HCT116 (cell line): ENCODE data around the gene AMN. TPM values are rescaled to one million over a fixed set of nuclear protein-coding genes. Genes with fewer than 3 reads are reported as not detected.

Experiments
- ATAC-seq: fragments of 200-7000 bp; cut with Tn5 transposase; 2 replicates; pipeline ENCODE4 v1.9.1; 2020; ENCODE audit warnings: mild to moderate bottlenecking, moderate library complexity
- BruUV-seq: library from RNA; stranded (reverse); fragments of 400-500 nt; replicated peaks from 2 replicates; lab custom pipeline; 2021; lab: Mats Ljungman, UMichigan
- CTCF ChIA-PET: fragments of 300-600 bp; sonication (Branson Sonifier 250); formaldehyde crosslinking; loops from one replicate; lab custom pipeline; 2021; ENCODE audit warnings: antibody characterized with exemption; lab: Charles Lee
- POLR2A ChIA-PET: fragments of 300-600, 350-600 bp; sonication (Branson Sonifier 250); formaldehyde crosslinking; loops from one replicate; lab custom pipeline; 2021; ENCODE audit warnings: antibody characterized with exemption; lab: Charles Lee
- RAD21 ChIA-PET, 2 experiments: fragments of 300-600 bp; sonication (Branson Sonifier 250); formaldehyde crosslinking; loops; one replicate each; lab custom pipeline; 2023; ENCODE audit warnings: low total read pairs in 2 of 2; ENCODE audit not compliant: uncharacterized antibody in 2 of 2, unreplicated experiment in 2 of 2, low non-redundant PET in 1 of 2; lab: Charles Lee
- DNase-seq: peaks from one replicate; pipeline ENCODE4 v3.0.0-alpha.2; 2010; ENCODE audit warnings: low read depth, low spot score
- H2AFZ ChIP-seq: fragments of 200-600 bp; shearing (Covaris generic), sonication (generic); 2 replicates; pipeline ENCODE4 v1.6.1; 2017; ENCODE audit warnings: low read depth, mixed run types, mixed read lengths, antibody characterized with exemption, low read length; ENCODE audit not compliant: poor library complexity, severe bottlenecking
- H3K27ac ChIP-seq: 2 replicates; pipeline ENCODE4 v1.5.1; 2012; ENCODE audit warnings: low read depth, low read length
- H3K27me3 ChIP-seq: fragments of 200-600 bp; sonication (generic); 2 replicates; pipeline ENCODE4 v1.6.1; 2016; ENCODE audit warnings: mixed run types, low read length, mixed read lengths; ENCODE audit not compliant: insufficient read depth
- H3K36me3 ChIP-seq, 2 experiments: fragments of 200-500 bp in 1 of 2; fragments of 200-600 bp in 1 of 2; sonication (Bioruptor generic) in 1 of 2; sonication (generic) in 1 of 2; 2 replicates each; pipeline versions ENCODE4 v1.5.1 to v1.6.1; 2014 to 2016; ENCODE audit warnings: low read length in 2 of 2, inconsistent platforms in 1 of 2, mixed read lengths in 1 of 2, mixed run types in 1 of 2; ENCODE audit not compliant: insufficient read depth in 2 of 2, control insufficient read depth in 1 of 2
- H3K4me1 ChIP-seq, 2 experiments: fragments of 200-600 bp in 1 of 2; sonication (generic) in 1 of 2; 2 replicates each; pipeline versions ENCODE4 v1.5.1 to v1.6.1; 2012 to 2017; ENCODE audit warnings: low read length in 2 of 2, inconsistent platforms in 1 of 2, mild to moderate bottlenecking in 1 of 2, mixed read lengths in 1 of 2, mixed run types in 1 of 2, moderate library complexity in 1 of 2; ENCODE audit not compliant: insufficient read depth in 2 of 2, control insufficient read depth in 1 of 2
- H3K4me2 ChIP-seq: fragments of 200-600 bp; sonication (generic); 2 replicates; pipeline ENCODE4 v1.6.1; 2017; ENCODE audit warnings: mixed run types, low read length, mixed read lengths
- H3K4me3 ChIP-seq, 2 experiments: fragments of 200-600 bp in 1 of 2; sonication (generic) in 1 of 2; replicated peaks in 1 of 2; 2 replicates each; pipeline ENCODE4 v1.5.1; 2011 to 2016; ENCODE audit warnings: low read length in 2 of 2, control low read depth in 1 of 2, low read depth in 1 of 2, mild to moderate bottlenecking in 1 of 2, mixed read lengths in 1 of 2, mixed run types in 1 of 2
- H3K79me2 ChIP-seq: fragments of 200-600 bp; sonication (generic); 2 replicates; pipeline ENCODE4 v1.6.1; 2017; ENCODE audit warnings: mild to moderate bottlenecking, mixed run types, low read length, moderate library complexity, mixed read lengths; ENCODE audit not compliant: insufficient read depth
- H3K9ac ChIP-seq: fragments of 200-600 bp; sonication (generic); 2 replicates; pipeline ENCODE4 v1.6.1; 2016; ENCODE audit warnings: low read length, mixed read lengths
- H3K9me2 ChIP-seq: fragments of 200-600 bp; sonication (generic), shearing (Covaris generic); 2 replicates; pipeline ENCODE4 v1.6.1; 2017; ENCODE audit warnings: mixed run types, mild to moderate bottlenecking, moderate library complexity; ENCODE audit not compliant: insufficient read depth
- H3K9me3 ChIP-seq, 2 experiments: fragments of 200-500 bp in 1 of 2; fragments of 200-600 bp in 1 of 2; sonication (Bioruptor generic) in 1 of 2; sonication (generic) in 1 of 2; 2 replicates each; pipeline ENCODE4 v1.6.1; 2014 to 2017; ENCODE audit warnings: low read length in 2 of 2, mixed read lengths in 2 of 2, inconsistent platforms in 1 of 2, low read depth in 1 of 2, mild to moderate bottlenecking in 1 of 2, mixed run types in 1 of 2, moderate library complexity in 1 of 2; ENCODE audit not compliant: control insufficient read depth in 1 of 2, insufficient read depth in 1 of 2
- H4K20me1 ChIP-seq: fragments of 200-600 bp; sonication (generic), shearing (Covaris generic); 2 replicates; pipeline ENCODE4 v1.6.1; 2017; ENCODE audit warnings: mixed run types, mild to moderate bottlenecking, moderate library complexity; ENCODE audit not compliant: insufficient read depth
- ATF3 ChIP-seq: IDR thresholded peaks from 2 replicates; pipeline ENCODE4 v1.6.1; 2012
- CTCF ChIP-seq, 3 experiments: fragments of 200-600 bp in 1 of 3; sonication (generic) in 1 of 3; IDR thresholded peaks in 2 of 3; conservative IDR thresholded peaks in 1 of 3; 2 replicates each; pipeline ENCODE4 v1.5.1; 2012 to 2017; ENCODE audit warnings: low read depth in 2 of 3, low read length in 2 of 3, antibody characterized with exemption in 1 of 3, borderline replicate concordance in 1 of 3, control low read depth in 1 of 3, mild to moderate bottlenecking in 1 of 3, mixed read lengths in 1 of 3, mixed run types in 1 of 3, moderate library complexity in 1 of 3; ENCODE audit not compliant: insufficient read depth in 1 of 3
- EGR1 ChIP-seq: IDR thresholded peaks from 2 replicates; pipeline ENCODE4 v1.6.1; 2012; ENCODE audit warnings: low read depth
- ELF1 ChIP-seq: IDR thresholded peaks from 2 replicates; pipeline ENCODE4 v1.6.1; 2012; ENCODE audit warnings: low read depth, borderline replicate concordance
- EZH2 ChIP-seq: fragments of 200-600 bp; sonication (generic); IDR thresholded peaks from 2 replicates; pipeline ENCODE4 v1.6.1; 2017; ENCODE audit warnings: antibody characterized with exemption, mixed run types
- JUND ChIP-seq: IDR thresholded peaks from 2 replicates; pipeline ENCODE4 v1.6.1; 2012
- MAX ChIP-seq: IDR thresholded peaks from 2 replicates; pipeline ENCODE4 v1.6.1; 2012
- POLR2A ChIP-seq: IDR thresholded peaks from 2 replicates; pipeline ENCODE4 v1.7.0; 2011; ENCODE audit warnings: borderline replicate concordance; ENCODE audit not compliant: insufficient read depth, insufficient read length; ENCODE audit errors: extremely low read depth
- POLR2AphosphoS5 ChIP-seq: IDR thresholded peaks from 2 replicates; pipeline ENCODE4 v1.6.1; 2011; ENCODE audit warnings: mild to moderate bottlenecking, low read depth, low read length, moderate library complexity
- REST ChIP-seq: IDR thresholded peaks from 2 replicates; pipeline ENCODE4 v1.6.1; 2012; ENCODE audit warnings: low read depth
- SRF ChIP-seq: IDR thresholded peaks from 2 replicates; pipeline ENCODE4 v1.6.1; 2012; ENCODE audit warnings: low read depth
- YY1 ChIP-seq: IDR thresholded peaks from 2 replicates; pipeline ENCODE4 v1.6.1; 2011; ENCODE audit warnings: low read length, low read depth, moderate library complexity, mild to moderate bottlenecking; ENCODE audit not compliant: insufficient replicate concordance; ENCODE audit errors: extremely low read depth
- ZBTB33 ChIP-seq: IDR thresholded peaks from 2 replicates; pipeline ENCODE4 v1.6.1; 2011; ENCODE audit warnings: mild to moderate bottlenecking, low read length, moderate library complexity; ENCODE audit not compliant: insufficient replicate concordance; ENCODE audit errors: extremely low read depth
- intact Hi-C: fragments of 100-400 bp; cut with micrococcal nuclease; formaldehyde crosslinking; loops from 2 replicates; pipeline ENCODE4 v1.10.0; 2022
- total RNA-seq: library from RNA; stranded (reverse); gene quantifications from one replicate; pipeline ENCODE4 v1.2.1, GENCODE V29; 2021; ENCODE audit not compliant: unreplicated experiment

Gene AMN
- total RNA-seq, 1 experiment from 2014 or later, result 5.7 TPM

- peaks cover 21 to 28% of the 10 kb centered on the region in 2 experiments for H3K36me3 ChIP-seq
- ChIA-PET POLR2A (no interaction called here), RAD21 (no interaction called here), CTCF (no interaction called here)
- no peak for ATAC-seq
- no peak overlapping the region for H3K4me2 ChIP-seq
- TF ChIP-seq YY1, result no peak
- TF ChIP-seq ZBTB33, result no peak
- no peak for TF ChIP-seq CTCF (IDR thresholded peaks at IDR 0.05 in 2 of 3, conservative IDR thresholded peaks at IDR 0.05 in 1 of 3; ENCODE audit: borderline replicate concordance in 1 of 3, insufficient read depth in 1 of 3, low read depth in 2 of 3, low read length in 2 of 3)
- H2AFZ ChIP-seq, result no peak overlapping the region
- no peaks in the 10 kb centered on the region for H4K20me1 ChIP-seq
- no TSS peak for BruUV-seq
- peaks cover 0 to 4% of the 10 kb centered on the region in 2 experiments; a peak in 1 of 4 replicates for H3K4me1 ChIP-seq
- H3K9me3 ChIP-seq, result no peaks in the 10 kb centered on the region
- H3K9ac ChIP-seq, result no peak overlapping the region
- no peaks in the 10 kb centered on the region for H3K79me2 ChIP-seq
- H3K9me2 ChIP-seq, result no peaks in the 10 kb centered on the region
- no peak overlapping the region for H3K4me3 ChIP-seq
- H3K27ac ChIP-seq, result no peak overlapping the region
- no peak for DNase-seq
- intact Hi-C loops, result no loop called here
- no peaks in the 10 kb centered on the region for H3K27me3 ChIP-seq
These were observed 28.6 kb downstream of the AMN start for GRCh38 chr14:102951034-102951433.

GRCh38 chr14:102951799-102952198 lies 29.3 kb downstream of the AMN start:
- Histone ChIP-seq H4K20me1 (no peaks in the 10 kb centered on the region), H3K4me1 (peaks cover 0 to 4% of the 10 kb centered on the region in 2 experiments; a peak in 1 of 4 replicates), H2AFZ (no peak overlapping the region), H3K27me3 (no peaks in the 10 kb centered on the region), H3K9me2 (no peaks in the 10 kb centered on the region), H3K9ac (no peak overlapping the region), H3K4me3 (no peak overlapping the region), H3K27ac (no peak overlapping the region), H3K79me2 (no peaks in the 10 kb centered on the region), H3K9me3 (no peaks in the 10 kb centered on the region), H3K4me2 (no peak overlapping the region), H3K36me3 (peaks cover 16 to 25% of the 10 kb centered on the region in 2 experiments; a peak in 3 of 4 replicates)
- ChIA-PET CTCF (no interaction called here), RAD21 (no interaction called here), POLR2A (no interaction called here)
- intact Hi-C loops, result no loop called here
- DNase-seq (no peak), ATAC-seq (no peak)
- no TSS peak for BruUV-seq
- TF ChIP-seq REST, result no peak
- TF ChIP-seq MAX, result no peak
- no peak for TF ChIP-seq EGR1
- no peak for TF ChIP-seq POLR2AphosphoS5
- no peak for TF ChIP-seq EZH2
- no peak for TF ChIP-seq ATF3
- TF ChIP-seq ELF1, result no peak
- TF ChIP-seq JUND, result no peak
- TF ChIP-seq POLR2A, result no peak
- TF ChIP-seq SRF, result no peak
